Measurements from ENCODE around the gene PLAU. TPM values are rescaled to one million over a fixed set of nuclear protein-coding genes. Genes with fewer than 3 reads are reported as not detected.

The PLAU gene
- total and polyA plus RNA-seq, 9 of the 15 experiments (the other 6 are each of a cell fraction or from before 2014, with no cell fraction given): 2.1 to 16.9 (median 3.3) TPM

- peak; percentile 58 for TF ChIP-seq USF2 (CRISPR knock-in tag; IDR thresholded peaks at IDR 0.05)
- peak; percentile 61 for TF ChIP-seq MGA (IDR thresholded peaks at IDR 0.05)
- TF ChIP-seq CTBP1 (IDR thresholded peaks at IDR 0.05; ENCODE audit: borderline replicate concordance): peak; percentile 19; the same call in 1 of the 2 replicates
- no peak for TF ChIP-seq SNAPC5 (CRISPR knock-in tag; IDR thresholded peaks at IDR 0.05)
- TF ChIP-seq RAD51 (IDR thresholded peaks at IDR 0.05; ENCODE audit: borderline replicate concordance, low read depth): peak; percentile 54; the same call in 1 of the 2 replicates
- no peak for TF ChIP-seq SRSF3 (IDR thresholded peaks at IDR 0.05; ENCODE audit: insufficient read depth, low read length)
- peak; percentile 45; the same call in 1 of the 2 replicates for TF ChIP-seq MAX (CRISPR knock-in tag; IDR thresholded peaks at IDR 0.05)
- TF ChIP-seq TFE3 (CRISPR knock-in tag; IDR thresholded peaks at IDR 0.05): peak; percentile 80
- 0 out of 2 replicates have a peak, but pooled peaks have one; percentile 59 for TF ChIP-seq TOE1 (IDR thresholded peaks at IDR 0.05; ENCODE audit: borderline replicate concordance)
- no peak for TF ChIP-seq TOE1 (CRISPR knock-in tag; IDR thresholded peaks at IDR 0.05; ENCODE audit: borderline replicate concordance, low read depth)
- TF ChIP-seq CBFA2T3 (IDR thresholded peaks at IDR 0.05): 0 out of 2 replicates have a peak, but pooled peaks have one; percentile 17
Observed at GRCh38 chr10:73926152-73926764, 15.3 kb downstream of the PLAU start (continued).

Measured in K562 (cell line).